Gastrocnemius medialis (tissue), 4 donors: Measurements from ENCODE around the gene UBE4B. TPM values are rescaled to one million over a fixed set of nuclear protein-coding genes. Genes with fewer than 3 reads are reported as not detected.
"Not testable (repeated sequence)": the region's sequence is repeated elsewhere in the genome, so short reads cannot be mapped to it uniquely, and the experiment has no call there.

ENCODE experiments used
- ATAC-seq, 2 donors: fragments of 150-250 bp; one replicate each; pipeline ENCODE4 v1.9.1; 2016
- DNase-seq, 2 donors: peaks; one replicate each; pipeline ENCODE4 v3.0.0-alpha.2; 2019
- H3K27ac ChIP-seq, 4 donors: fragments of 200-600 bp; sonication (generic); 1 replicate in 1 of 4; 2 replicates in 3 of 4; pipeline ENCODE4 v1.5.1; 2016 to 2018; ENCODE audit warnings: mild to moderate bottlenecking in 2 of 4, moderate library complexity in 1 of 4
- H3K27me3 ChIP-seq, 3 donors: fragments of 200-600 bp; sonication (generic) in 2 of 3; 1 replicate in 1 of 3; 2 replicates in 2 of 3; pipeline versions ENCODE4 v1.5.1 to v1.6.0; 2016 to 2019; ENCODE audit warnings: mild to moderate bottlenecking in 1 of 3, moderate library complexity in 1 of 3
- H3K36me3 ChIP-seq, 2 donors: fragments of 200-600 bp; sonication (generic) in 1 of 2; one replicate each; pipeline ENCODE4 v1.5.1; 2017 to 2018
- H3K4me1 ChIP-seq, 2 donors: fragments of 200-600 bp; sonication (generic) in 1 of 2; one replicate each; pipeline ENCODE4 v1.5.1; 2016 to 2017; ENCODE audit warnings: mild to moderate bottlenecking in 2 of 2
- H3K4me3 ChIP-seq, 4 donors: fragments of 200-600 bp; sonication (generic) in 3 of 4; 1 replicate in 1 of 4; 2 replicates in 3 of 4; pipeline ENCODE4 v1.5.1; 2016 to 2019; ENCODE audit warnings: mild to moderate bottlenecking in 2 of 4
- H3K9me3 ChIP-seq, 3 donors: fragments of 200-600 bp; sonication (generic) in 2 of 3; 1 replicate in 1 of 3; 2 replicates in 2 of 3; pipeline ENCODE4 v1.5.1; 2016 to 2019
- CTCF ChIP-seq, 5 experiments: fragments of 450-650 bp in 3 of 5; fragments of 200-600 bp in 2 of 5; sonication (generic) in 2 of 5; IDR thresholded peaks in 4 of 5; conservative IDR thresholded peaks in 1 of 5; 1 replicate in 4 of 5; 2 replicates in 1 of 5; pipeline ENCODE4 v1.5.1; 2016 to 2019; ENCODE audit warnings: antibody characterized with exemption in 5 of 5, mild to moderate bottlenecking in 3 of 5, moderate library complexity in 3 of 5
- POLR2A ChIP-seq, 2 donors: fragments of 450-650 bp; IDR thresholded peaks; one replicate each; pipeline ENCODE4 v1.6.1; 2017; ENCODE audit warnings: antibody characterized with exemption in 2 of 2, mild to moderate bottlenecking in 2 of 2, moderate library complexity in 2 of 2
- in situ Hi-C, 4 donors: fragments of 200-750 bp; cut with MboI; loops; one replicate each; pipeline versions ENCODE4 v1.15.0 to v1.8.0; 2017; ENCODE audit warnings: low sequenced_read_pairs in 4 of 4
- intact Hi-C: fragments of 100-400 bp; cut with DNase I; formaldehyde crosslinking; loops from one replicate; pipeline ENCODE4 v1.15.1; 2023; ENCODE audit warnings: low total_unique reads
- total RNA-seq, 4 donors: library from RNA; depleted of rRNA; stranded (reverse); fragments of >200 nt; gene quantifications; one replicate each; pipeline versions ENCODE4 v1.1.0 to v1.2.3, GENCODE V29; 2016

UBE4B gene
- total RNA-seq, 4 donors from 2014 or later: 42.6 to 143 (median 98.2) TPM

- Histone ChIP-seq H3K36me3 (no peaks in the 10 kb centered on the region), H3K4me3 (peak overlapping the region in 2 of 4 donors; percentile 9 to 16), H3K9me3 (no peaks in the 10 kb centered on the region), H3K4me1 (peaks cover 12 to 15% of the 10 kb centered on the region in 2 donors), H3K27ac (peak overlapping the region; percentile 73 to 84 (median 82)), H3K27me3 (no peaks in the 10 kb centered on the region)
- in situ Hi-C loops (loop anchor here (10.0 to 25.0 kb wide), 3 partner anchors 131 to 141 kb away; no protein-coding TSS in a partner anchor), intact Hi-C loops (no loop called here)
- TF ChIP-seq POLR2A (IDR thresholded peaks at IDR 0.05) (no peak), CTCF (IDR thresholded peaks at IDR 0.05 in 4 of 5, conservative IDR thresholded peaks at IDR 0.05 in 1 of 5) (no peak)
- ATAC-seq: peak; percentile 84 to 86
- DNase-seq: no peak
Observed at GRCh38 chr1:10204003-10204642, 171.4 kb downstream of the UBE4B start.

GRCh38 chr1:10205206-10205605 is 172.4 kb downstream of the UBE4B start:
- Histone ChIP-seq H3K27ac (peak overlapping the region; percentile 73 to 84 (median 82)), H3K4me1 (peaks cover 18% of the 10 kb centered on the region in 2 donors)
- in situ Hi-C loops: loop anchor here (10.0 to 25.0 kb wide), 3 partner anchors 130 to 140 kb away; no protein-coding TSS in a partner anchor
- ATAC-seq, H3K36me3 ChIP-seq, H3K4me3 ChIP-seq, H3K9me3 ChIP-seq, H3K27me3 ChIP-seq, DNase-seq, intact Hi-C loops: not testable (repeated sequence)

DNA sequence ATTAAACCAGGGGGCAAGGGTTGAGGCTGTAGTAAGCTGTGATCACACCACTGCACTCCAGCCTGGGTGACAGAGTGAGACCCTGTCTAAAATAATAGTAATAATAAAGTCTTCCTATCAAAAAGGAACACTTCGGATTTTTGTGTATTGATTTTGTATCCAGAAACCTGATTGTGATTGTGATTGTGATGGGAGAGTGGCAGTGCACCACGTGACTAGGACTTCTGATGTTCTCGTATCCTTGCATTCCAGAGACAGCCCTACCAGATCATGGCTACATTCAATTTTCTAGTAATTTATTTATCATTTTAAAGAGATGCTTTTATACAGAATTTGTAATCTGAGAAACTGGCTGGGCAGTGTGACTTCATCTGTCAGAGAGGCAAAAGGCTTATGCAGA is 175.1 kb downstream of the UBE4B start:
- Histone ChIP-seq H3K36me3 (no peaks in the 10 kb centered on the region), H3K4me3 (no peak overlapping the region), H3K27me3 (no peaks in the 10 kb centered on the region), H3K9me3 (no peaks in the 10 kb centered on the region), H3K4me1 (peaks cover 28% of the 10 kb centered on the region in 2 donors), H3K27ac (no peak overlapping the region)
- TF ChIP-seq POLR2A (IDR thresholded peaks at IDR 0.05): no peak
- ATAC-seq (no peak), DNase-seq (no peak)
- in situ Hi-C loops: loop anchor here (10.0 to 25.0 kb wide), 3 partner anchors 127 to 137 kb away; no protein-coding TSS in a partner anchor
- intact Hi-C loops: no loop called here

GRCh38 chr1:10208537-10208936 is 175.8 kb downstream of the UBE4B start:
- Histone ChIP-seq H3K9me3 (no peaks in the 10 kb centered on the region), H3K36me3 (no peaks in the 10 kb centered on the region), H3K27me3 (no peaks in the 10 kb centered on the region), H3K4me3 (no peak overlapping the region), H3K4me1 (peaks cover 31 to 35% of the 10 kb centered on the region in 2 donors), H3K27ac (no peak overlapping the region)
- DNase-seq (no peak), ATAC-seq (no peak)
- in situ Hi-C loops: loop anchor here (10.0 to 25.0 kb wide), 3 partner anchors 126 to 136 kb away; no protein-coding TSS in a partner anchor
- TF ChIP-seq POLR2A (IDR thresholded peaks at IDR 0.05) (no peak), CTCF (IDR thresholded peaks at IDR 0.05 in 4 of 5, conservative IDR thresholded peaks at IDR 0.05 in 1 of 5) (no peak)
- intact Hi-C loops: no loop called here

DNA sequence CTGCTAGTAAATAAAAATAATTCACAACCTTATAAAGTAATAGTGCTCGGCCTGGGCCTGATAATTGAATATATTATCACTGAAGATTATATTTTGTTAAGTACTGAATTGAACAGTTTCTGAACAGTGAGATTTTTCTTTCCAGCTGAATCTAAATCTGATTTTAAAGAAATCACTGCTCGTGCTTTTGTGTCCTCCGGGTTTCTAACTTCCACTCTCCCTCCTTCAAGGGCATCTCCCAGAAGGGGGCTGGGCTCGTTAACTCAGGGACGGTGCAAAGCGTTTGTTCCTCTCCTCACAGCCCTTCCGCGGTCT is 176.8 kb downstream of the UBE4B start:
- ATAC-seq: no peak
- intact Hi-C loops: no loop called here

More for the DNA sequence above, 176.8 kb downstream of the UBE4B start:
- H3K27me3 ChIP-seq: no peaks in the 10 kb centered on the region
- TF ChIP-seq POLR2A (IDR thresholded peaks at IDR 0.05) (no peak), CTCF (IDR thresholded peaks at IDR 0.05 in 4 of 5, conservative IDR thresholded peaks at IDR 0.05 in 1 of 5) (no peak)
- peak overlapping the region; percentile 98 to 99 (median 99) for H3K27ac ChIP-seq
- in situ Hi-C loops: loop anchor here (10.0 to 25.0 kb wide), 3 partner anchors 125 to 135 kb away; no protein-coding TSS in a partner anchor
- H3K4me1 ChIP-seq: peaks cover 33 to 37% of the 10 kb centered on the region in 2 donors
- H3K4me3 ChIP-seq: peak overlapping the region; percentile 83 to 89 (median 88)
- no peaks in the 10 kb centered on the region for H3K9me3 ChIP-seq
- no peaks in the 10 kb centered on the region for H3K36me3 ChIP-seq
- no peak for DNase-seq
